Measurements from ENCODE around the gene CEMP1.

DNA sequence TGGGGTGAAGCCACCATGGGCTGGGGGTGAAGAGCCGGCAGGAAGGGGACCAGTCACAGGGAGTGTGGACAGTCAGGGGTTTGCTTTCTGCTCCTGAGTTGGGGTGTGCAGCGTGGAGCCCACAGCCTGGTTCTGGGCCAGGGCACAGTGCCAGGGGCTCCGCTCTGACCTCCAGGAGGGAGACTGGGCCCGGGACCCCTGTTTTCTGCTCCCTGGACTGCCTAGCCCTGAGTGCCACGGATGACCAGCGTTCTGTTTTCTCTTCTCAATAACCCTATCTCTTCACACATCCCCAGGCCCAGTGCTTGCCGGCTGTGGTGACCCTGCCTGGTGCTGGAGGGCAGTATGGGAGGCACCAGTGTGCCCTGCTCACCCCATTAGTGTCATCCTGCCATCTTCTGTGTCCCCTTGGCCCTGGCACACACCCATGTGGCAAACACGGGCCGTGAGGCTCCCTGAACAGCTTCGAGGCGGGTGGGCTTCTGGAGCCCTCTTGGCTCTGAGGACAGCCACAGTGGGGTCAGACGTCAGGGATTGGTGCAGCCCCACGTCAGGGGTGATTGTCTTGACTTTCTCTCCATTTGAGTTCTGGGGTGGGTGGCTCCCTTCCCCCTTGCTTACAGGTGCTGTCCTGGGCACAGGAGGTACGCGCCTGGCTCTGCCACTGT, 1.1 kb downstream of the CEMP1 start:
- no peak for TF ChIP-seq EZH2 (IDR thresholded peaks at IDR 0.05; ENCODE audit: borderline replicate concordance, low read depth, low read length, poor library complexity, severe bottlenecking)
- TF ChIP-seq, protein P1, sequence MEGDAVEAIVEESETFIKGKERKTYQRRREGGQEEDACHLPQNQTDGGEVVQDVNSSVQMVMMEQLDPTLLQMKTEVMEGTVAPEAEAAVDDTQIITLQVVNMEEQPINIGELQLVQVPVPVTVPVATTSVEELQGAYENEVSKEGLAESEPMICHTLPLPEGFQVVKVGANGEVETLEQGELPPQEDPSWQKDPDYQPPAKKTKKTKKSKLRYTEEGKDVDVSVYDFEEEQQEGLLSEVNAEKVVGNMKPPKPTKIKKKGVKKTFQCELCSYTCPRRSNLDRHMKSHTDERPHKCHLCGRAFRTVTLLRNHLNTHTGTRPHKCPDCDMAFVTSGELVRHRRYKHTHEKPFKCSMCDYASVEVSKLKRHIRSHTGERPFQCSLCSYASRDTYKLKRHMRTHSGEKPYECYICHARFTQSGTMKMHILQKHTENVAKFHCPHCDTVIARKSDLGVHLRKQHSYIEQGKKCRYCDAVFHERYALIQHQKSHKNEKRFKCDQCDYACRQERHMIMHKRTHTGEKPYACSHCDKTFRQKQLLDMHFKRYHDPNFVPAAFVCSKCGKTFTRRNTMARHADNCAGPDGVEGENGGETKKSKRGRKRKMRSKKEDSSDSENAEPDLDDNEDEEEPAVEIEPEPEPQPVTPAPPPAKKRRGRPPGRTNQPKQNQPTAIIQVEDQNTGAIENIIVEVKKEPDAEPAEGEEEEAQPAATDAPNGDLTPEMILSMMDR (conservative IDR thresholded peaks at IDR 0.05; ENCODE audit: low read depth, low read length), result no peak
